Stimulated activated CD8-positive, alpha-beta memory T cell treated with anti-CD3 and anti-CD28 coated beads, Interleukin-4, amount 100 ng/mL, for 4 hours (primary cell): Measurements from ENCODE around the gene NCBP3.

ENCODE experiments used
- DNase-seq, 2 donors: peaks; one replicate each; pipeline ENCODE4 v3.0.0-alpha.2; 2020; ENCODE audit warnings: low read depth in 2 of 2, low spot score in 1 of 2

NCBP3 gene

GRCh38 chr17:3813171-3813570 lies 32.9 kb downstream of the NCBP3 start:
- no peak for DNase-seq

- DNase-seq = no peak
Observed at GRCh38 chr17:3812771-3813170, 33.3 kb downstream of the NCBP3 start.

- DNase-seq = no peak
Observed at GRCh38 chr17:3812284-3812683, 33.8 kb downstream of the NCBP3 start.

GRCh38 chr17:3810019-3810418 lies 36.0 kb downstream of the NCBP3 start:
- no peak for DNase-seq

- no peak for DNase-seq
Observed at GRCh38 chr17:3809135-3809534, 36.9 kb downstream of the NCBP3 start.

- DNase-seq = no peak
Observed at GRCh38 chr17:3808701-3809100, 37.3 kb downstream of the NCBP3 start.

GRCh38 chr17:3805581-3805980 lies 40.5 kb downstream of the NCBP3 start:
- DNase-seq = no peak

GRCh38 chr17:3804503-3804931 lies 41.5 kb downstream of the NCBP3 start:
- DNase-seq = no peak

- DNase-seq = no peak
Observed at GRCh38 chr17:3803308-3803640, 42.8 kb downstream of the NCBP3 start.

GRCh38 chr17:3802461-3803307 lies 43.4 kb downstream of the NCBP3 start:
- DNase-seq = no peak

- no peak for DNase-seq
Observed at GRCh38 chr17:3801792-3802191, 44.3 kb downstream of the NCBP3 start.

- DNase-seq = no peak
Observed at GRCh38 chr17:3801347-3801746, 44.7 kb downstream of the NCBP3 start.

- no peak for DNase-seq
Observed at GRCh38 chr17:3800362-3801271, 45.4 kb downstream of the NCBP3 start, which contains the start of gene ITGAE. ITGAE (minus strand) TSS chr17:3801188; CDS start chr17:3801144, 44 bp downstream.

GRCh38 chr17:3799181-3799945 lies 46.7 kb downstream of the NCBP3 start:
- DNase-seq = no peak

GRCh38 chr17:3798273-3799180 lies 47.5 kb downstream of the NCBP3 start:
- DNase-seq = no peak

- peak in 1 of 2 donors; percentile 12 for DNase-seq
Observed at GRCh38 chr17:3796822-3797170, 49.2 kb downstream of the NCBP3 start.

- peak; percentile 61 to 93 for DNase-seq
Observed at GRCh38 chr17:3796110-3796821, 49.8 kb downstream of the NCBP3 start.

GRCh38 chr17:3795390-3796102 lies 50.5 kb downstream of the NCBP3 start:
- no peak for DNase-seq
